Fibroblast of mammary gland (primary cell): Measurements from ENCODE around the gene PCBP4.

Experiments used
- DNase-seq: peaks from one replicate; pipeline ENCODE4 v3.0.0-alpha.2; 2010; ENCODE audit warnings: low read depth
- H3K4me3 ChIP-seq: 2 replicates; pipeline ENCODE4 v1.5.1; 2011; ENCODE audit warnings: low read depth, mild to moderate bottlenecking, low read length, moderate library complexity; ENCODE audit not compliant: control insufficient read depth
- TF ChIP-seq, protein P1 (sequence below): conservative IDR thresholded peaks from 2 replicates; pipeline ENCODE4 v1.5.1; 2011; ENCODE audit warnings: low read depth, low read length, inconsistent platforms; ENCODE audit not compliant: control insufficient read depth, insufficient read depth

The PCBP4 gene

GRCh38 chr3:51928438-51928837, 38.8 kb downstream of the PCBP4 start:
- TF ChIP-seq, protein P1, sequence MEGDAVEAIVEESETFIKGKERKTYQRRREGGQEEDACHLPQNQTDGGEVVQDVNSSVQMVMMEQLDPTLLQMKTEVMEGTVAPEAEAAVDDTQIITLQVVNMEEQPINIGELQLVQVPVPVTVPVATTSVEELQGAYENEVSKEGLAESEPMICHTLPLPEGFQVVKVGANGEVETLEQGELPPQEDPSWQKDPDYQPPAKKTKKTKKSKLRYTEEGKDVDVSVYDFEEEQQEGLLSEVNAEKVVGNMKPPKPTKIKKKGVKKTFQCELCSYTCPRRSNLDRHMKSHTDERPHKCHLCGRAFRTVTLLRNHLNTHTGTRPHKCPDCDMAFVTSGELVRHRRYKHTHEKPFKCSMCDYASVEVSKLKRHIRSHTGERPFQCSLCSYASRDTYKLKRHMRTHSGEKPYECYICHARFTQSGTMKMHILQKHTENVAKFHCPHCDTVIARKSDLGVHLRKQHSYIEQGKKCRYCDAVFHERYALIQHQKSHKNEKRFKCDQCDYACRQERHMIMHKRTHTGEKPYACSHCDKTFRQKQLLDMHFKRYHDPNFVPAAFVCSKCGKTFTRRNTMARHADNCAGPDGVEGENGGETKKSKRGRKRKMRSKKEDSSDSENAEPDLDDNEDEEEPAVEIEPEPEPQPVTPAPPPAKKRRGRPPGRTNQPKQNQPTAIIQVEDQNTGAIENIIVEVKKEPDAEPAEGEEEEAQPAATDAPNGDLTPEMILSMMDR: no peak
- DNase-seq: no peak
- H3K4me3 ChIP-seq: no peak overlapping the region

DNA sequence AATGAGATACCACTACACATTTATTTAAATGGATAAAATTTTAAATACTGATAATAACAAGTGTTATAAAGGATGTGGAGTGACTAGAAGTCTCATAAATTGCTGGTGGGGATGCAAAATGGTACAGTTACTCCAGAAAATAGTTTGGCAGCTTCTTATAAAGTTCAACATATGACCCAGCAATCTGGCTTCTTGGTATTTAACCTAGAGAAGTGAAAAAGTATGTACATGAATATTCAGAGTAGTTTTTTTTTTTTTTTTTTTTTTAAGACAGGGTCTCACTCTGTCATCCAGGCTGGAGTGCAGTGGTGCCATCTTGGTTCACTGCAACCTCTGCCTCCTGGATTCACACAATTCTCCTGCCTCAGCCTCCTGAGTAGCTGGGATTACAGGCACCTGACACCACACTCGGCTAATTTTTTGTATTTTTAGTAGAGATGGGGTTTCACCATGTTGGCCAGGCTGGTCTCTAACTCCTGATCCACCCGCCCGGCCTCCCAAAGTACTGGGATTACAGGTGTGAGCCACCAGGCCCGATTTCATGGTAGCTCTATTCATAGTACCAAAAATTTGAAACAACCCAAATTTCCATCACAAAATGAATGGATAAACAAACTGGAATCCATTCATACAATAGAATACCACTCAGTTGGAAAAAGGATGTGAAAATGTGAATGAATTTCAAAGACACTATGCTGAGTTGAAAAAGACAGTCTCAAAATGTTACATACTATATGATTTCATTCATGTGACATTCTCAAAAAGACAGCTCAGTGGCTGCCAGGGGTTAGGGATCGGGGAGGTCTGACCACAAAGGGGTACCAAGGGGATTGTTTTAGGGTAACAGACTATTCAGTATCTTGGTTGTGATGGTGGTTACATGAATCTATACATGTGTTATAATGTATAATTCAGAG, 39.9 kb downstream of the PCBP4 start:
- no peak for DNase-seq
- no peak overlapping the region for H3K4me3 ChIP-seq
- TF ChIP-seq, protein P1: no peak

GRCh38 chr3:51921081-51921578, 46.1 kb downstream of the PCBP4 start:
- DNase-seq: no peak
- no peak overlapping the region for H3K4me3 ChIP-seq
- TF ChIP-seq, protein P1: no peak

GRCh38 chr3:51916418-51916817, 50.8 kb downstream of the PCBP4 start:
- TF ChIP-seq, protein P1: no peak
- no peak overlapping the region for H3K4me3 ChIP-seq
- DNase-seq: peak; percentile 44

DNA sequence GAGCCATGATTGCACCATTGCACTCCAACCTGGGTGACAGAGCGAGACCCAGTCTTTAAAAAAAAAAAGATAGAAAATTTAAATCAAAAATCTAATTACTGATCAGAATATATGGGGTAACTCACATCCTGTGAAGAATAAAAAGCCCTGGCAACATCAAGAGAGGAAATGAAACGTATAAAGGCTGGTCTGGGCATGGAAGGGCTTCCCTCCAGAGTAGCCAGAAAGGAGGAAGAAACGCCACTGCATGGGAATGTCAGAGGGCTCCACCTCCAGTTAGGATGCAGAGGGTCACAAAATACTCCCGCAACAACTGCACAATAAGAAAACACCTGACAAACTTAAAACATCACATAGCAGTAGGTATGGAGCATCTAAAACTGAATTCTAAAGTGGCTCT, 59.2 kb downstream of the PCBP4 start:
- TF ChIP-seq, protein P1: no peak
- no peak overlapping the region for H3K4me3 ChIP-seq
- DNase-seq: no peak
